WTC11 (cell line): ENCODE measurements around the gene FILIP1L.

ENCODE experiments used
- ATF1 ChIP-seq: sonication (generic); formaldehyde crosslinking; IDR thresholded peaks from 2 replicates; pipeline ENCODE4 v1.8.1; 2023; ENCODE audit warnings: mild to moderate bottlenecking, moderate library complexity, missing genetic modification reagents
- ETV6 ChIP-seq: sonication (generic); formaldehyde crosslinking; IDR thresholded peaks from 2 replicates; pipeline ENCODE4 v1.8.1; 2022; ENCODE audit warnings: mild to moderate bottlenecking, missing genetic modification reagents
- NR3C1 ChIP-seq: sonication (generic); formaldehyde crosslinking; conservative IDR thresholded peaks from 2 replicates; pipeline ENCODE4 v1.8.1; 2023; ENCODE audit warnings: low read depth, mild to moderate bottlenecking, missing genetic modification reagents
- TEAD4 ChIP-seq: sonication (generic); formaldehyde crosslinking; IDR thresholded peaks from 2 replicates; pipeline ENCODE4 v1.8.0; 2022; ENCODE audit warnings: mild to moderate bottlenecking, missing genetic modification reagents
- TF ChIP-seq, protein P1 (sequence below): fragments of 200-600 bp; IDR thresholded peaks from 2 replicates; pipeline ENCODE4 v1.8.0; 2022; ENCODE audit warnings: antibody characterized with exemption
- TF ChIP-seq, protein P2 (sequence below): sonication (generic); formaldehyde crosslinking; IDR thresholded peaks from 2 replicates; pipeline ENCODE4 v1.8.1; 2022; ENCODE audit warnings: low read depth, missing genetic modification reagents, borderline replicate concordance
- TF ChIP-seq, protein P3 (sequence below): sonication (generic); formaldehyde crosslinking; IDR thresholded peaks from 2 replicates; pipeline ENCODE4 v1.8.1; 2023; ENCODE audit warnings: mild to moderate bottlenecking, missing genetic modification reagents, moderate library complexity
- TF ChIP-seq, protein P4 (sequence below): sonication (generic); formaldehyde crosslinking; IDR thresholded peaks from 2 replicates; pipeline ENCODE4 v1.8.1; 2023; ENCODE audit warnings: mild to moderate bottlenecking, missing genetic modification reagents, borderline replicate concordance
- TF ChIP-seq, protein P5 (sequence below): sonication (generic); formaldehyde crosslinking; IDR thresholded peaks from 2 replicates; pipeline ENCODE4 v1.8.0; 2022; ENCODE audit warnings: mild to moderate bottlenecking, missing genetic modification reagents
- TF ChIP-seq, protein P6 (sequence below): sonication (generic); formaldehyde crosslinking; IDR thresholded peaks from 2 replicates; pipeline ENCODE4 v1.8.0; 2022; ENCODE audit warnings: mild to moderate bottlenecking, missing genetic modification reagents
- TF ChIP-seq, protein P7 (sequence below): sonication (generic); formaldehyde crosslinking; IDR thresholded peaks from 2 replicates; pipeline ENCODE4 v1.8.1; 2022; ENCODE audit warnings: mild to moderate bottlenecking, missing genetic modification reagents, moderate library complexity, borderline replicate concordance

DNA sequence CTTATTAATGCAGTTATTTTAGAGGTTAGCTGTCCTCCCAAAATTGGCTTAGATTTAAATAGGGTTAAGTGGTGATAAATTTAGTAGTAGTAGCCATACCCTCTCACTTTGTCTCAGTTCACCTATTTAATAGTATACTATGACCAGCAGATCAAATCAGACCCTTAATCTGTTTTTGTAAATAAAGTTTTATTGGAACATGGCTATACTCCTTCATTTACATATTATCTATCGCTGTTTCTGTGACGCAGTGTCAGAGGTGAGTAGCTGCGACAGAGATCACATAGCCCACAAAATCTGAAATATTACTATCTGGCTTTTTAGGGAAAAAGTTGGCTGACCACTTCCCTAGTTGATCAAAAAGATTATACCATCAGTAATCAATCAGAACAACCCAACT lies 113.2 kb downstream of the FILIP1L start:
- TF ChIP-seq, protein P1, sequence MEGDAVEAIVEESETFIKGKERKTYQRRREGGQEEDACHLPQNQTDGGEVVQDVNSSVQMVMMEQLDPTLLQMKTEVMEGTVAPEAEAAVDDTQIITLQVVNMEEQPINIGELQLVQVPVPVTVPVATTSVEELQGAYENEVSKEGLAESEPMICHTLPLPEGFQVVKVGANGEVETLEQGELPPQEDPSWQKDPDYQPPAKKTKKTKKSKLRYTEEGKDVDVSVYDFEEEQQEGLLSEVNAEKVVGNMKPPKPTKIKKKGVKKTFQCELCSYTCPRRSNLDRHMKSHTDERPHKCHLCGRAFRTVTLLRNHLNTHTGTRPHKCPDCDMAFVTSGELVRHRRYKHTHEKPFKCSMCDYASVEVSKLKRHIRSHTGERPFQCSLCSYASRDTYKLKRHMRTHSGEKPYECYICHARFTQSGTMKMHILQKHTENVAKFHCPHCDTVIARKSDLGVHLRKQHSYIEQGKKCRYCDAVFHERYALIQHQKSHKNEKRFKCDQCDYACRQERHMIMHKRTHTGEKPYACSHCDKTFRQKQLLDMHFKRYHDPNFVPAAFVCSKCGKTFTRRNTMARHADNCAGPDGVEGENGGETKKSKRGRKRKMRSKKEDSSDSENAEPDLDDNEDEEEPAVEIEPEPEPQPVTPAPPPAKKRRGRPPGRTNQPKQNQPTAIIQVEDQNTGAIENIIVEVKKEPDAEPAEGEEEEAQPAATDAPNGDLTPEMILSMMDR = no peak
- TF ChIP-seq, protein P2, sequence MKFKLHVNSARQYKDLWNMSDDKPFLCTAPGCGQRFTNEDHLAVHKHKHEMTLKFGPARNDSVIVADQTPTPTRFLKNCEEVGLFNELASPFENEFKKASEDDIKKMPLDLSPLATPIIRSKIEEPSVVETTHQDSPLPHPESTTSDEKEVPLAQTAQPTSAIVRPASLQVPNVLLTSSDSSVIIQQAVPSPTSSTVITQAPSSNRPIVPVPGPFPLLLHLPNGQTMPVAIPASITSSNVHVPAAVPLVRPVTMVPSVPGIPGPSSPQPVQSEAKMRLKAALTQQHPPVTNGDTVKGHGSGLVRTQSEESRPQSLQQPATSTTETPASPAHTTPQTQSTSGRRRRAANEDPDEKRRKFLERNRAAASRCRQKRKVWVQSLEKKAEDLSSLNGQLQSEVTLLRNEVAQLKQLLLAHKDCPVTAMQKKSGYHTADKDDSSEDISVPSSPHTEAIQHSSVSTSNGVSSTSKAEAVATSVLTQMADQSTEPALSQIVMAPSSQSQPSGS (CRISPR knock-in tag) = no peak
- TF ChIP-seq, protein P3, sequence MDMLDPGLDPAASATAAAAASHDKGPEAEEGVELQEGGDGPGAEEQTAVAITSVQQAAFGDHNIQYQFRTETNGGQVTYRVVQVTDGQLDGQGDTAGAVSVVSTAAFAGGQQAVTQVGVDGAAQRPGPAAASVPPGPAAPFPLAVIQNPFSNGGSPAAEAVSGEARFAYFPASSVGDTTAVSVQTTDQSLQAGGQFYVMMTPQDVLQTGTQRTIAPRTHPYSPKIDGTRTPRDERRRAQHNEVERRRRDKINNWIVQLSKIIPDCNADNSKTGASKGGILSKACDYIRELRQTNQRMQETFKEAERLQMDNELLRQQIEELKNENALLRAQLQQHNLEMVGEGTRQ = no peak
- TF ChIP-seq TEAD4 (CRISPR knock-in tag) (no peak), ATF1 (CRISPR knock-in tag) (no peak), NR3C1 (no peak), ETV6 (CRISPR knock-in tag) (no peak)
- TF ChIP-seq, protein P4, sequence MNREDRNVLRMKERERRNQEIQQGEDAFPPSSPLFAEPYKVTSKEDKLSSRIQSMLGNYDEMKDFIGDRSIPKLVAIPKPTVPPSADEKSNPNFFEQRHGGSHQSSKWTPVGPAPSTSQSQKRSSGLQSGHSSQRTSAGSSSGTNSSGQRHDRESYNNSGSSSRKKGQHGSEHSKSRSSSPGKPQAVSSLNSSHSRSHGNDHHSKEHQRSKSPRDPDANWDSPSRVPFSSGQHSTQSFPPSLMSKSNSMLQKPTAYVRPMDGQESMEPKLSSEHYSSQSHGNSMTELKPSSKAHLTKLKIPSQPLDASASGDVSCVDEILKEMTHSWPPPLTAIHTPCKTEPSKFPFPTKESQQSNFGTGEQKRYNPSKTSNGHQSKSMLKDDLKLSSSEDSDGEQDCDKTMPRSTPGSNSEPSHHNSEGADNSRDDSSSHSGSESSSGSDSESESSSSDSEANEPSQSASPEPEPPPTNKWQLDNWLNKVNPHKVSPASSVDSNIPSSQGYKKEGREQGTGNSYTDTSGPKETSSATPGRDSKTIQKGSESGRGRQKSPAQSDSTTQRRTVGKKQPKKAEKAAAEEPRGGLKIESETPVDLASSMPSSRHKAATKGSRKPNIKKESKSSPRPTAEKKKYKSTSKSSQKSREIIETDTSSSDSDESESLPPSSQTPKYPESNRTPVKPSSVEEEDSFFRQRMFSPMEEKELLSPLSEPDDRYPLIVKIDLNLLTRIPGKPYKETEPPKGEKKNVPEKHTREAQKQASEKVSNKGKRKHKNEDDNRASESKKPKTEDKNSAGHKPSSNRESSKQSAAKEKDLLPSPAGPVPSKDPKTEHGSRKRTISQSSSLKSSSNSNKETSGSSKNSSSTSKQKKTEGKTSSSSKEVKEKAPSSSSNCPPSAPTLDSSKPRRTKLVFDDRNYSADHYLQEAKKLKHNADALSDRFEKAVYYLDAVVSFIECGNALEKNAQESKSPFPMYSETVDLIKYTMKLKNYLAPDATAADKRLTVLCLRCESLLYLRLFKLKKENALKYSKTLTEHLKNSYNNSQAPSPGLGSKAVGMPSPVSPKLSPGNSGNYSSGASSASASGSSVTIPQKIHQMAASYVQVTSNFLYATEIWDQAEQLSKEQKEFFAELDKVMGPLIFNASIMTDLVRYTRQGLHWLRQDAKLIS = no peak
- TF ChIP-seq, protein P5, sequence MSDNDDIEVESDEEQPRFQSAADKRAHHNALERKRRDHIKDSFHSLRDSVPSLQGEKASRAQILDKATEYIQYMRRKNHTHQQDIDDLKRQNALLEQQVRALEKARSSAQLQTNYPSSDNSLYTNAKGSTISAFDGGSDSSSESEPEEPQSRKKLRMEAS (CRISPR knock-in tag) = no peak
- TF ChIP-seq, protein P6, sequence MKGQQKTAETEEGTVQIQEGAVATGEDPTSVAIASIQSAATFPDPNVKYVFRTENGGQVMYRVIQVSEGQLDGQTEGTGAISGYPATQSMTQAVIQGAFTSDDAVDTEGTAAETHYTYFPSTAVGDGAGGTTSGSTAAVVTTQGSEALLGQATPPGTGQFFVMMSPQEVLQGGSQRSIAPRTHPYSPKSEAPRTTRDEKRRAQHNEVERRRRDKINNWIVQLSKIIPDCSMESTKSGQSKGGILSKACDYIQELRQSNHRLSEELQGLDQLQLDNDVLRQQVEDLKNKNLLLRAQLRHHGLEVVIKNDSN (CRISPR knock-in tag) = no peak
- TF ChIP-seq, protein P7, sequence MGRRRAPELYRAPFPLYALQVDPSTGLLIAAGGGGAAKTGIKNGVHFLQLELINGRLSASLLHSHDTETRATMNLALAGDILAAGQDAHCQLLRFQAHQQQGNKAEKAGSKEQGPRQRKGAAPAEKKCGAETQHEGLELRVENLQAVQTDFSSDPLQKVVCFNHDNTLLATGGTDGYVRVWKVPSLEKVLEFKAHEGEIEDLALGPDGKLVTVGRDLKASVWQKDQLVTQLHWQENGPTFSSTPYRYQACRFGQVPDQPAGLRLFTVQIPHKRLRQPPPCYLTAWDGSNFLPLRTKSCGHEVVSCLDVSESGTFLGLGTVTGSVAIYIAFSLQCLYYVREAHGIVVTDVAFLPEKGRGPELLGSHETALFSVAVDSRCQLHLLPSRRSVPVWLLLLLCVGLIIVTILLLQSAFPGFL (CRISPR knock-in tag) = no peak
